NT2/D1 (cell line): ENCODE measurements around the gene RBM22.

Experiments used
- SUZ12 ChIP-seq: IDR thresholded peaks from 2 replicates; pipeline ENCODE4 v1.6.1; 2011; ENCODE audit not compliant: insufficient read length, insufficient read depth; ENCODE audit errors: extremely low read depth
- YY1 ChIP-seq: IDR thresholded peaks from 2 replicates; pipeline ENCODE4 v1.6.1; 2011; ENCODE audit not compliant: insufficient read length, insufficient read depth
- ZNF274 ChIP-seq: IDR thresholded peaks from 2 replicates; pipeline ENCODE4 v1.6.1; 2011; ENCODE audit warnings: mild to moderate bottlenecking, low read depth, low read length

- TF ChIP-seq ZNF274, result no peak
- TF ChIP-seq YY1, result no peak
- TF ChIP-seq SUZ12, result no peak
These were observed 56.3 kb downstream of the RBM22 start for GRCh38 chr5:150644514-150644913.
